Measurements from ENCODE around the gene ZC3H4.

ZC3H4 gene

GRCh38 chr19:47112997-47113849 lies at the start of gene ZC3H4:
TSS of gene ZC3H4 (minus strand) at chr19:47113776. CDS start at chr19:47112584, 1,192 bp downstream.
- peak; percentile 98 for DNase-seq (ENCODE audit: low read depth)
- H3K4me3 ChIP-seq (ENCODE audit: low read depth, low read length): peak within 1 kb of the TSS; percentile 96
- TF ChIP-seq CTCF (IDR thresholded peaks at IDR 0.05; ENCODE audit: low read depth, low read length, missing control alignments): no peak

- H3K4me3 ChIP-seq (ENCODE audit: low read depth, low read length): no peak overlapping the region
- DNase-seq (ENCODE audit: low read depth): no peak
- no peak for TF ChIP-seq CTCF (IDR thresholded peaks at IDR 0.05; ENCODE audit: low read depth, low read length, missing control alignments)
Observed at GRCh38 chr19:47161876-47162489, 48.4 kb upstream of the ZC3H4 start.

- DNase-seq (ENCODE audit: low read depth): no peak
- no peak for TF ChIP-seq CTCF (IDR thresholded peaks at IDR 0.05; ENCODE audit: low read depth, low read length, missing control alignments)
- H3K4me3 ChIP-seq (ENCODE audit: low read depth, low read length): no peak overlapping the region
Observed at GRCh38 chr19:47158879-47159503, 45.4 kb upstream of the ZC3H4 start.

GRCh38 chr19:47158367-47158791 lies 44.8 kb upstream of the ZC3H4 start:
- DNase-seq (ENCODE audit: low read depth): no peak
- no peak for TF ChIP-seq CTCF (IDR thresholded peaks at IDR 0.05; ENCODE audit: low read depth, low read length, missing control alignments)
- no peak overlapping the region for H3K4me3 ChIP-seq (ENCODE audit: low read depth, low read length)

- DNase-seq (ENCODE audit: low read depth): no peak
- H3K4me3 ChIP-seq (ENCODE audit: low read depth, low read length): no peak overlapping the region
- no peak for TF ChIP-seq CTCF (IDR thresholded peaks at IDR 0.05; ENCODE audit: low read depth, low read length, missing control alignments)
Observed at GRCh38 chr19:47157431-47158321, 44.1 kb upstream of the ZC3H4 start.

- H3K4me3 ChIP-seq (ENCODE audit: low read depth, low read length): no peak overlapping the region
- no peak for DNase-seq (ENCODE audit: low read depth)
- no peak for TF ChIP-seq CTCF (IDR thresholded peaks at IDR 0.05; ENCODE audit: low read depth, low read length, missing control alignments)
Observed at GRCh38 chr19:47156861-47157430, 43.4 kb upstream of the ZC3H4 start.

All from GM12864 (cell line).